Ascending aorta (tissue), 2 donors: ENCODE data around the gene CLCN5. TPM values are rescaled to one million over a fixed set of nuclear protein-coding genes. Genes with fewer than 3 reads are reported as not detected.

ENCODE experiments used
- DNase-seq, 2 donors: peaks; one replicate each; pipeline ENCODE4 v3.0.0-alpha.2; 2019; ENCODE audit warnings: low spot score in 2 of 2
- H3K27ac ChIP-seq, 2 donors: fragments of 200-600 bp; sonication (generic); one replicate each; pipeline ENCODE4 v1.5.1; 2016 to 2017; ENCODE audit warnings: mild to moderate bottlenecking in 1 of 2
- H3K27me3 ChIP-seq: fragments of 200-600 bp; sonication (generic); one replicate; pipeline ENCODE4 v1.5.1; 2017
- H3K36me3 ChIP-seq, 2 donors: fragments of 200-600 bp; sonication (generic); one replicate each; pipeline ENCODE4 v1.5.1; 2016
- H3K4me1 ChIP-seq, 2 donors: fragments of 200-600 bp; sonication (generic); one replicate each; pipeline ENCODE4 v1.5.1; 2016 to 2017; ENCODE audit warnings: mild to moderate bottlenecking in 1 of 2
- H3K4me3 ChIP-seq, 2 donors: fragments of 200-600 bp; sonication (generic); one replicate each; pipeline ENCODE4 v1.5.1; 2016 to 2017; ENCODE audit warnings: mild to moderate bottlenecking in 1 of 2
- H3K9me3 ChIP-seq, 2 donors: fragments of 200-600 bp; sonication (generic); one replicate each; pipeline ENCODE4 v1.5.1; 2016
- CTCF ChIP-seq, 3 experiments: fragments of 200-600 bp in 2 of 3; fragments of 450-650 bp in 1 of 3; sonication (generic) in 2 of 3; IDR thresholded peaks; one replicate each; pipeline ENCODE4 v1.5.1; 2016 to 2019; ENCODE audit warnings: antibody characterized with exemption in 3 of 3, mild to moderate bottlenecking in 1 of 3, moderate library complexity in 1 of 3
- intact Hi-C: fragments of 100-400 bp; cut with DNase I; formaldehyde crosslinking; loops from one replicate; pipeline ENCODE4 v1.15.1; 2023
- total RNA-seq: library from RNA; depleted of rRNA; stranded (reverse); fragments of >200 nt; gene quantifications from one replicate; pipeline ENCODE4 v1.1.0, GENCODE V29; 2016

The CLCN5 gene
- total RNA-seq, 1 donor from 2014 or later = 2.0 TPM

- no peak overlapping the region for H3K27ac ChIP-seq
- no peaks in the 10 kb centered on the region for H3K4me1 ChIP-seq
- no peaks in the 10 kb centered on the region for H3K36me3 ChIP-seq
- H3K27me3 ChIP-seq = no peaks in the 10 kb centered on the region
- DNase-seq = no peak
- no peak overlapping the region for H3K4me3 ChIP-seq
- intact Hi-C loops = no loop called here
- TF ChIP-seq CTCF (IDR thresholded peaks at IDR 0.05) = no peak
- no peaks in the 10 kb centered on the region for H3K9me3 ChIP-seq
Measured at GRCh38 chrX:50068893-50069292, 146.5 kb downstream of the CLCN5 start.

GRCh38 chrX:50071494-50071893 is 149.1 kb downstream of the CLCN5 start:
- intact Hi-C loops = no loop called here
- no peak for TF ChIP-seq CTCF (IDR thresholded peaks at IDR 0.05)
- H3K9me3 ChIP-seq = no peaks in the 10 kb centered on the region
- no peak overlapping the region for H3K27ac ChIP-seq
- no peak overlapping the region for H3K4me3 ChIP-seq
- no peaks in the 10 kb centered on the region for H3K4me1 ChIP-seq
- no peak for DNase-seq
- H3K27me3 ChIP-seq = no peaks in the 10 kb centered on the region
- H3K36me3 ChIP-seq = no peaks in the 10 kb centered on the region

DNA sequence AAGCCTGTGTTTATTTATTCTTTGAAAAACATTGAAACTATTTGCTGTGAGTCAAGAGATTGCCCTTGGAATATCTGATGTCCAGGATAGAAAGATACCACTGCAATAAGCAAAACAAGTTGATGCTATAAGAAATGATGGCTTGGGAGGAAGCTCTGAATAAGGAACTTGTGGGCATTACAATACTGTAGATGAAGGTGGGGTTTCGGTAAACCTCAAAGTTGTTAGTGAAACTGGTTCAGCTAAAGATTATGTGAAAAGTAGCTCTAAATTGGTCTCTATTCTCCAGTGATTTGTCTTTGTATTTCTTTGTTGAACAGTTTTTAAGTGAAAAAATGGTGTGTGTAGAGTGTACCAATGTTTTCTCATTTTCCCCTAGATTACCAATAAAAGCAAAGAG is 149.7 kb downstream of the CLCN5 start:
- DNase-seq = no peak
- no peak overlapping the region for H3K27ac ChIP-seq
- H3K27me3 ChIP-seq = no peaks in the 10 kb centered on the region
- no peaks in the 10 kb centered on the region for H3K36me3 ChIP-seq
- H3K4me1 ChIP-seq = no peaks in the 10 kb centered on the region
- H3K4me3 ChIP-seq = no peak overlapping the region
- H3K9me3 ChIP-seq = no peaks in the 10 kb centered on the region
- intact Hi-C loops = no loop called here
- TF ChIP-seq CTCF (IDR thresholded peaks at IDR 0.05) = no peak

GRCh38 chrX:50073601-50074000 is 151.2 kb downstream of the CLCN5 start:
- DNase-seq = no peak
- Histone ChIP-seq H3K9me3 (no peaks in the 10 kb centered on the region), H3K36me3 (no peaks in the 10 kb centered on the region), H3K27me3 (no peaks in the 10 kb centered on the region), H3K4me1 (no peaks in the 10 kb centered on the region), H3K4me3 (no peak overlapping the region), H3K27ac (no peak overlapping the region)
- no peak for TF ChIP-seq CTCF (IDR thresholded peaks at IDR 0.05)
- intact Hi-C loops = no loop called here

GRCh38 chrX:50075630-50076339 is 153.4 kb downstream of the CLCN5 start:
- intact Hi-C loops = no loop called here
- no peak overlapping the region for H3K27ac ChIP-seq
- TF ChIP-seq CTCF (IDR thresholded peaks at IDR 0.05) = no peak
- no peak for DNase-seq
- no peaks in the 10 kb centered on the region for H3K4me1 ChIP-seq
- H3K27me3 ChIP-seq = no peaks in the 10 kb centered on the region
- no peaks in the 10 kb centered on the region for H3K9me3 ChIP-seq
- H3K36me3 ChIP-seq = no peaks in the 10 kb centered on the region
- no peak overlapping the region for H3K4me3 ChIP-seq
